Measurements from ENCODE around the gene AHI1.

AHI1 gene

GRCh38 chr6:135390458-135390857, 107.1 kb downstream of the AHI1 start:
- Histone ChIP-seq H3K27ac (no peak overlapping the region), H3K9me3 (no peaks in the 10 kb centered on the region), H3K27me3 (no peaks in the 10 kb centered on the region), H3K4me1 (ENCODE audit: control insufficient read depth in 1 of 2, insufficient read depth in 1 of 2, low read depth in 1 of 2, low read length in 1 of 2) (peaks cover 5 to 11% of the 10 kb centered on the region in 2 experiments), H3K4me3 (ENCODE audit: low read depth in 1 of 2, low read length in 1 of 2) (no peak overlapping the region), H3K36me3 (no peaks in the 10 kb centered on the region)
- TF ChIP-seq, protein P1, sequence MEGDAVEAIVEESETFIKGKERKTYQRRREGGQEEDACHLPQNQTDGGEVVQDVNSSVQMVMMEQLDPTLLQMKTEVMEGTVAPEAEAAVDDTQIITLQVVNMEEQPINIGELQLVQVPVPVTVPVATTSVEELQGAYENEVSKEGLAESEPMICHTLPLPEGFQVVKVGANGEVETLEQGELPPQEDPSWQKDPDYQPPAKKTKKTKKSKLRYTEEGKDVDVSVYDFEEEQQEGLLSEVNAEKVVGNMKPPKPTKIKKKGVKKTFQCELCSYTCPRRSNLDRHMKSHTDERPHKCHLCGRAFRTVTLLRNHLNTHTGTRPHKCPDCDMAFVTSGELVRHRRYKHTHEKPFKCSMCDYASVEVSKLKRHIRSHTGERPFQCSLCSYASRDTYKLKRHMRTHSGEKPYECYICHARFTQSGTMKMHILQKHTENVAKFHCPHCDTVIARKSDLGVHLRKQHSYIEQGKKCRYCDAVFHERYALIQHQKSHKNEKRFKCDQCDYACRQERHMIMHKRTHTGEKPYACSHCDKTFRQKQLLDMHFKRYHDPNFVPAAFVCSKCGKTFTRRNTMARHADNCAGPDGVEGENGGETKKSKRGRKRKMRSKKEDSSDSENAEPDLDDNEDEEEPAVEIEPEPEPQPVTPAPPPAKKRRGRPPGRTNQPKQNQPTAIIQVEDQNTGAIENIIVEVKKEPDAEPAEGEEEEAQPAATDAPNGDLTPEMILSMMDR (IDR thresholded peaks at IDR 0.05), result no peak

- TF ChIP-seq, protein P1 (IDR thresholded peaks at IDR 0.05), result no peak
- Histone ChIP-seq H3K9me3 (no peaks in the 10 kb centered on the region), H3K36me3 (no peaks in the 10 kb centered on the region), H3K4me3 (ENCODE audit: low read depth in 1 of 2, low read length in 1 of 2) (no peak overlapping the region), H3K4me1 (ENCODE audit: control insufficient read depth in 1 of 2, insufficient read depth in 1 of 2, low read depth in 1 of 2, low read length in 1 of 2) (no peaks in the 10 kb centered on the region), H3K27ac (no peak overlapping the region), H3K27me3 (no peaks in the 10 kb centered on the region)
These were observed 112.2 kb downstream of the AHI1 start for GRCh38 chr6:135385299-135385698.

- TF ChIP-seq, protein P1 (IDR thresholded peaks at IDR 0.05), result no peak
- Histone ChIP-seq H3K36me3 (no peaks in the 10 kb centered on the region), H3K27me3 (no peaks in the 10 kb centered on the region), H3K27ac (no peak overlapping the region), H3K9me3 (no peaks in the 10 kb centered on the region), H3K4me1 (ENCODE audit: control insufficient read depth in 1 of 2, insufficient read depth in 1 of 2, low read depth in 1 of 2, low read length in 1 of 2) (no peaks in the 10 kb centered on the region), H3K4me3 (ENCODE audit: low read depth in 1 of 2, low read length in 1 of 2) (no peak overlapping the region)
These were observed 113.8 kb downstream of the AHI1 start for GRCh38 chr6:135383766-135384165.

DNA sequence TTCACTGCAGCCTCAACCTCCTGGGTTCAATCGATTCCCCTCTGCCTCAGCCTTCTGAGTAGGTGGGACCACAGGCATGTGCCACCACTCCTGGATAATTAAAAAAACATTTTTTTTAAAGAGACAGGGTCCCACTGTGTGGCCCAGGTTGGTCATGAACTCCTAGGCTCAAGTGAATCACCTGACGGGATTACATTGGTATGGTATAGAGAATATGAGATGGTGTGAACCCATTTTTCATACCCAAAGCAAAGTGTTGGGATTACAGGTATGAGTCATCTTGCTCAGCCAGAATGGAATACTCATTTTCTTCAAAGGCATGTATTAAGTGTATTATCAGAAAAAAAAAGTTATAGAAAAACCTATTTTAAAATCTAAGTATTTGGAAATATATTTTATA, 114.2 kb downstream of the AHI1 start:
- Histone ChIP-seq H3K9me3 (no peaks in the 10 kb centered on the region), H3K27me3 (no peaks in the 10 kb centered on the region)
- TF ChIP-seq, protein P1 (IDR thresholded peaks at IDR 0.05), result no peak

GRCh38 chr6:135382182-135382628, 115.3 kb downstream of the AHI1 start:
- Histone ChIP-seq H3K27me3 (no peaks in the 10 kb centered on the region), H3K4me3 (ENCODE audit: low read depth in 1 of 2, low read length in 1 of 2) (no peak overlapping the region), H3K9me3 (no peaks in the 10 kb centered on the region), H3K36me3 (no peaks in the 10 kb centered on the region), H3K4me1 (ENCODE audit: control insufficient read depth in 1 of 2, insufficient read depth in 1 of 2, low read depth in 1 of 2, low read length in 1 of 2) (no peaks in the 10 kb centered on the region), H3K27ac (no peak overlapping the region)
- TF ChIP-seq, protein P1 (IDR thresholded peaks at IDR 0.05), result no peak

More for the DNA sequence above, 114.2 kb downstream of the AHI1 start:
- H3K36me3 ChIP-seq, result no peaks in the 10 kb centered on the region
- no peak overlapping the region for H3K27ac ChIP-seq
- no peaks in the 10 kb centered on the region for H3K4me1 ChIP-seq (ENCODE audit: control insufficient read depth in 1 of 2, insufficient read depth in 1 of 2, low read depth in 1 of 2, low read length in 1 of 2)
- H3K4me3 ChIP-seq (ENCODE audit: low read depth in 1 of 2, low read length in 1 of 2), result no peak overlapping the region

GRCh38 chr6:135380793-135381192, 116.7 kb downstream of the AHI1 start:
- no peaks in the 10 kb centered on the region for H3K9me3 ChIP-seq
- no peak overlapping the region for H3K4me3 ChIP-seq (ENCODE audit: low read depth in 1 of 2, low read length in 1 of 2)
- H3K27ac ChIP-seq, result no peak overlapping the region
- no peaks in the 10 kb centered on the region for H3K27me3 ChIP-seq
- TF ChIP-seq, protein P1 (IDR thresholded peaks at IDR 0.05), result no peak
- H3K36me3 ChIP-seq, result no peaks in the 10 kb centered on the region
- H3K4me1 ChIP-seq (ENCODE audit: control insufficient read depth in 1 of 2, insufficient read depth in 1 of 2, low read depth in 1 of 2, low read length in 1 of 2), result no peaks in the 10 kb centered on the region
